ENCODE measurements around the gene DYNLL1.

GRCh38 chr12:120465756-120466155 lies 30.2 kb upstream of the DYNLL1 start:
- TF ChIP-seq POLR2A (IDR thresholded peaks at IDR 0.05) (no peak), CTCF (IDR thresholded peaks at IDR 0.05) (no peak)

All from breast epithelium (tissue), 3 donors.